Neural cell (in vitro differentiated cells): ENCODE results near the gene PRKAG2.

Experiments
- EP300 ChIP-seq: fragments of 450-650 bp; conservative IDR thresholded peaks from 2 replicates; pipeline ENCODE4 v1.6.1; 2014; ENCODE audit warnings: antibody characterized with exemption, mild to moderate bottlenecking, moderate library complexity; ENCODE audit not compliant: poor library complexity, severe bottlenecking
- EZH2 ChIP-seq: fragments of 200-600, 300-800 bp; shearing (Covaris generic), sonication (generic); IDR thresholded peaks from 2 replicates; pipeline ENCODE4 v1.6.1; 2014; ENCODE audit warnings: antibody characterized with exemption, low read length, borderline replicate concordance, mild to moderate bottlenecking; ENCODE audit not compliant: insufficient read depth, poor library complexity, severe bottlenecking
- MXI1 ChIP-seq: fragments of 450-650 bp; conservative IDR thresholded peaks from 2 replicates; pipeline ENCODE4 v1.6.1; 2014; ENCODE audit warnings: antibody characterized with exemption, mild to moderate bottlenecking; ENCODE audit not compliant: poor library complexity, severe bottlenecking
- POLR2AphosphoS5 ChIP-seq: IDR thresholded peaks from 2 replicates; pipeline ENCODE4 v1.6.1; 2012
- RAD21 ChIP-seq: fragments of 450-650 bp; conservative IDR thresholded peaks from 2 replicates; pipeline ENCODE4 v1.6.1; 2014; ENCODE audit warnings: antibody characterized with exemption, mild to moderate bottlenecking, moderate library complexity
- SMC3 ChIP-seq: fragments of 450-650 bp; conservative IDR thresholded peaks from 2 replicates; pipeline ENCODE4 v1.6.1; 2014; ENCODE audit warnings: antibody characterized with exemption, mild to moderate bottlenecking, moderate library complexity; ENCODE audit not compliant: poor library complexity
- TAF1 ChIP-seq: IDR thresholded peaks from 2 replicates; pipeline ENCODE4 v1.6.1; 2012; ENCODE audit warnings: low read depth
- TF ChIP-seq, protein P1 (sequence below): fragments of 450-650 bp; IDR thresholded peaks from 2 replicates; pipeline ENCODE4 v1.5.1; 2014; ENCODE audit warnings: antibody characterized with exemption, mild to moderate bottlenecking, moderate library complexity; ENCODE audit not compliant: poor library complexity, severe bottlenecking
- TF ChIP-seq, protein P2 (sequence below): IDR thresholded peaks from 2 replicates; pipeline ENCODE4 v1.6.1; 2012; ENCODE audit warnings: borderline replicate concordance

DNA sequence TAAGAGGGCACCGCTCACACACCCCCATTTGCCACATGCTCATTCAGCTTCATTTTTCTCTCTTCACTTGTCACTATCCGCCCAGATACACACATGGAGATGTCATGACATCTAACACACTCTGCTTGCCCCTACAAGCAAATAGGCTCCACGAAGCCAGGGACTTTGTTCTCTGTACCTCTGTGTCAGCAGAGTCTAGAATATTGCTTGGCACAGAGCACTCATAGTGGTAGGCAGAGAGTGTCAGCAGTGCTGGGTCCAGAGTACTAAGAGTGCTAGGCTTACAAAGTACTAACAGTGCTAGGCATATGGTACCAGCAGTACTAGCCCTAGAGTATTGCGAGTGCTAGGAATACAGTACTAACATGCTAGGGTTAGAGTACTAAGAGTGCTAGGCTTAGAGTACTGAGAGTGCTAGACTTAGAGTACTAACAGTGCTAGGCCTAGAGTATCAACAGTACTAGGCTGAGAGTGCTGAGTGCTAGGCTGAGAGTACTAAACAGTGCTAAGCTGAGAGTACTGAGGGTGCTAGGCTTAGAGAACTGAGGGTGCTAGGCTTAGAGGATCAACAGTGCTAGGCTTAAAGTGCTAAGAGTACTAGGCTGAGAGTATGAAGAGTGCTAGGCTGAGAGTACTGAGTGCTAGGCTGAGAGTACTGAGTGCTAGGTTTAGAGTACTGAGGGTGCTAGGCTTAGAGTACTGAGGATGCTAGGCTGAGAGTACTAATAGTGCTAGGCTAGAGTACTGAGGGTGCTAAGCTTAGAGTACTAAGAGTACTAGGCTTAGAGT lies 166.1 kb downstream of the PRKAG2 start:
- TF ChIP-seq EP300: no peak
- TF ChIP-seq, protein P1, sequence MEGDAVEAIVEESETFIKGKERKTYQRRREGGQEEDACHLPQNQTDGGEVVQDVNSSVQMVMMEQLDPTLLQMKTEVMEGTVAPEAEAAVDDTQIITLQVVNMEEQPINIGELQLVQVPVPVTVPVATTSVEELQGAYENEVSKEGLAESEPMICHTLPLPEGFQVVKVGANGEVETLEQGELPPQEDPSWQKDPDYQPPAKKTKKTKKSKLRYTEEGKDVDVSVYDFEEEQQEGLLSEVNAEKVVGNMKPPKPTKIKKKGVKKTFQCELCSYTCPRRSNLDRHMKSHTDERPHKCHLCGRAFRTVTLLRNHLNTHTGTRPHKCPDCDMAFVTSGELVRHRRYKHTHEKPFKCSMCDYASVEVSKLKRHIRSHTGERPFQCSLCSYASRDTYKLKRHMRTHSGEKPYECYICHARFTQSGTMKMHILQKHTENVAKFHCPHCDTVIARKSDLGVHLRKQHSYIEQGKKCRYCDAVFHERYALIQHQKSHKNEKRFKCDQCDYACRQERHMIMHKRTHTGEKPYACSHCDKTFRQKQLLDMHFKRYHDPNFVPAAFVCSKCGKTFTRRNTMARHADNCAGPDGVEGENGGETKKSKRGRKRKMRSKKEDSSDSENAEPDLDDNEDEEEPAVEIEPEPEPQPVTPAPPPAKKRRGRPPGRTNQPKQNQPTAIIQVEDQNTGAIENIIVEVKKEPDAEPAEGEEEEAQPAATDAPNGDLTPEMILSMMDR: no peak
- no peak for TF ChIP-seq EZH2
- TF ChIP-seq POLR2AphosphoS5: no peak
- TF ChIP-seq, protein P2, sequence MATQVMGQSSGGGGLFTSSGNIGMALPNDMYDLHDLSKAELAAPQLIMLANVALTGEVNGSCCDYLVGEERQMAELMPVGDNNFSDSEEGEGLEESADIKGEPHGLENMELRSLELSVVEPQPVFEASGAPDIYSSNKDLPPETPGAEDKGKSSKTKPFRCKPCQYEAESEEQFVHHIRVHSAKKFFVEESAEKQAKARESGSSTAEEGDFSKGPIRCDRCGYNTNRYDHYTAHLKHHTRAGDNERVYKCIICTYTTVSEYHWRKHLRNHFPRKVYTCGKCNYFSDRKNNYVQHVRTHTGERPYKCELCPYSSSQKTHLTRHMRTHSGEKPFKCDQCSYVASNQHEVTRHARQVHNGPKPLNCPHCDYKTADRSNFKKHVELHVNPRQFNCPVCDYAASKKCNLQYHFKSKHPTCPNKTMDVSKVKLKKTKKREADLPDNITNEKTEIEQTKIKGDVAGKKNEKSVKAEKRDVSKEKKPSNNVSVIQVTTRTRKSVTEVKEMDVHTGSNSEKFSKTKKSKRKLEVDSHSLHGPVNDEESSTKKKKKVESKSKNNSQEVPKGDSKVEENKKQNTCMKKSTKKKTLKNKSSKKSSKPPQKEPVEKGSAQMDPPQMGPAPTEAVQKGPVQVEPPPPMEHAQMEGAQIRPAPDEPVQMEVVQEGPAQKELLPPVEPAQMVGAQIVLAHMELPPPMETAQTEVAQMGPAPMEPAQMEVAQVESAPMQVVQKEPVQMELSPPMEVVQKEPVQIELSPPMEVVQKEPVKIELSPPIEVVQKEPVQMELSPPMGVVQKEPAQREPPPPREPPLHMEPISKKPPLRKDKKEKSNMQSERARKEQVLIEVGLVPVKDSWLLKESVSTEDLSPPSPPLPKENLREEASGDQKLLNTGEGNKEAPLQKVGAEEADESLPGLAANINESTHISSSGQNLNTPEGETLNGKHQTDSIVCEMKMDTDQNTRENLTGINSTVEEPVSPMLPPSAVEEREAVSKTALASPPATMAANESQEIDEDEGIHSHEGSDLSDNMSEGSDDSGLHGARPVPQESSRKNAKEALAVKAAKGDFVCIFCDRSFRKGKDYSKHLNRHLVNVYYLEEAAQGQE: no peak
- no peak for TF ChIP-seq RAD21
- TF ChIP-seq MXI1: no peak
- no peak for TF ChIP-seq TAF1
- TF ChIP-seq SMC3: no peak
